B cell (primary cell): Measurements from ENCODE around the gene ABCB4. TPM values are rescaled to one million over a fixed set of nuclear protein-coding genes. Genes with fewer than 3 reads are reported as not detected.

Experiments
- ATAC-seq: fragments of 200-7000 bp; cut with Tn5 transposase; one replicate; pipeline ENCODE4 v1.10.0; 2021; ENCODE audit warnings: low read depth, mild to moderate bottlenecking, moderate number of reproducible peaks, moderate library complexity
- CTCF ChIA-PET: fragments of 350-600 bp; sonication (Branson Sonifier 250); formaldehyde crosslinking; loops from one replicate; lab custom pipeline; 2021; ENCODE audit warnings: antibody characterized with exemption, inconsistent platforms; lab: Charles Lee
- POLR2A ChIA-PET: fragments of 350-600 bp; sonication (Branson Sonifier 250); formaldehyde crosslinking; loops from one replicate; lab custom pipeline; 2021; ENCODE audit warnings: antibody characterized with exemption; lab: Charles Lee
- DNase-seq: peaks from one replicate; pipeline ENCODE4 v3.0.0; 2013
- H2AFZ ChIP-seq: 2 replicates; pipeline ENCODE4 v1.6.1; 2012; ENCODE audit warnings: mild to moderate bottlenecking, low read depth, low read length; ENCODE audit not compliant: insufficient read depth, poor library complexity, severe bottlenecking
- H3K27ac ChIP-seq, 2 donors: 1 replicate in 1 of 2; 2 replicates in 1 of 2; pipeline ENCODE4 v1.5.1; 2012 to 2013; ENCODE audit warnings: low read length in 2 of 2, mild to moderate bottlenecking in 2 of 2, moderate library complexity in 1 of 2
- H3K27me3 ChIP-seq, 4 experiments: fragments of 200-600 bp in 1 of 4; sonication (generic) in 1 of 4; replicated peaks in 1 of 4; 1 replicate in 2 of 4; 2 replicates in 2 of 4; pipeline versions ENCODE4 v1.6.1 to v1.7.0; 2013 to 2016; ENCODE audit warnings: low read length in 3 of 4, mild to moderate bottlenecking in 2 of 4, mixed read lengths in 1 of 4, moderate library complexity in 1 of 4; ENCODE audit not compliant: insufficient read depth in 4 of 4, control insufficient read depth in 3 of 4; ENCODE audit errors: control extremely low read depth in 1 of 4
- H3K36me3 ChIP-seq, 2 experiments: replicated peaks in 1 of 2; 1 replicate in 1 of 2; 2 replicates in 1 of 2; pipeline versions ENCODE4 v1.6.1 to v1.7.1; 2013; ENCODE audit warnings: low read length in 1 of 2; ENCODE audit not compliant: insufficient read depth in 2 of 2, control insufficient read depth in 1 of 2; ENCODE audit errors: control extremely low read depth in 1 of 2, extremely low read depth in 1 of 2
- H3K4me1 ChIP-seq, 2 donors: fragments of 200-600 bp in 1 of 2; sonication (generic) in 1 of 2; 1 replicate in 1 of 2; 2 replicates in 1 of 2; pipeline versions ENCODE4 v1.5.1 to v1.6.1; 2013 to 2017; ENCODE audit warnings: low read length in 2 of 2; ENCODE audit not compliant: control insufficient read depth in 2 of 2, insufficient read depth in 2 of 2
- H3K4me2 ChIP-seq: replicated peaks from 2 replicates; pipeline ENCODE3; 2012; ENCODE audit warnings: mild to moderate bottlenecking, low read depth, low read length; ENCODE audit not compliant: poor library complexity, severe bottlenecking
- H3K4me3 ChIP-seq, 5 experiments: fragments of 200-600 bp in 1 of 5; sonication (generic) in 1 of 5; 1 replicate in 3 of 5; 2 replicates in 2 of 5; pipeline versions ENCODE4 v1.5.1 to v1.7.0; 2011 to 2016; ENCODE audit warnings: low read length in 4 of 5, mild to moderate bottlenecking in 4 of 5, low read depth in 2 of 5, control low read depth in 1 of 5, moderate library complexity in 1 of 5; ENCODE audit not compliant: insufficient read depth in 1 of 5; ENCODE audit errors: control extremely low read depth in 1 of 5, extremely low read depth in 1 of 5
- H3K79me2 ChIP-seq: fragments of 200-600 bp; sonication (generic); one replicate; pipeline ENCODE4 v1.6.0; 2016; ENCODE audit warnings: low read length; ENCODE audit not compliant: control insufficient read depth, insufficient read depth
- H3K9ac ChIP-seq: fragments of 200-600 bp; sonication (generic); 2 replicates; pipeline ENCODE4 v1.6.1; 2017; ENCODE audit warnings: mild to moderate bottlenecking, low read length, moderate library complexity
- H3K9me3 ChIP-seq, 3 donors: one replicate each; pipeline versions ENCODE4 v1.6.1 to v1.7.1; 2013; ENCODE audit warnings: low read length in 2 of 3; ENCODE audit not compliant: control insufficient read depth in 2 of 3, insufficient read depth in 1 of 3; ENCODE audit errors: control extremely low read depth in 1 of 3
- H4K20me1 ChIP-seq: 2 replicates; pipeline ENCODE4 v1.6.0; 2012; ENCODE audit warnings: mild to moderate bottlenecking, low read length; ENCODE audit not compliant: insufficient read depth, control insufficient read depth, poor library complexity, severe bottlenecking
- H3K27ac Mint-ChIP-seq: one replicate; pipeline ENCODE4 v1.8.0; 2021; ENCODE audit warnings: mixed read lengths
- H3K27me3 Mint-ChIP-seq: one replicate; pipeline ENCODE4 v1.8.0; 2021; ENCODE audit warnings: mixed read lengths
- H3K4me1 Mint-ChIP-seq: one replicate; pipeline ENCODE4 v1.8.0; 2021; ENCODE audit warnings: mixed read lengths
- H3K4me3 Mint-ChIP-seq: one replicate; pipeline ENCODE4 v1.8.0; 2021; ENCODE audit warnings: mixed read lengths
- H3K9me3 Mint-ChIP-seq: one replicate; pipeline ENCODE4 v1.8.0; 2022; ENCODE audit warnings: mixed read lengths; ENCODE audit not compliant: insufficient read depth
- CTCF ChIP-seq: fragments of 200-600 bp; IDR thresholded peaks from one replicate; pipeline ENCODE4 v1.8.0; 2022; ENCODE audit warnings: antibody characterized with exemption, mild to moderate bottlenecking
- EZH2 ChIP-seq: IDR thresholded peaks from 2 replicates; pipeline ENCODE4 v1.6.1; 2012; ENCODE audit warnings: borderline replicate concordance, low read depth, mild to moderate bottlenecking, moderate library complexity, low read length; ENCODE audit not compliant: insufficient read depth, poor library complexity, severe bottlenecking
- whole genome bisulfite sequencing: methylation state at CpG from one replicate; pipeline ENCODE4 v1.1.5; 2013; ENCODE audit warnings: missing lambda C conversion rate; ENCODE audit not compliant: insufficient coverage; 5-methylcytosine and 5-hydroxymethylcytosine counted together
- intact Hi-C: fragments of 100-400 bp; cut with micrococcal nuclease; formaldehyde crosslinking; loops from one replicate; pipeline ENCODE4 v1.10.0; 2022
- polyA plus RNA-seq: library from polyadenylated mRNA; depleted of rRNA; stranded (reverse); fragments of >200 nt; gene quantifications from 2 replicates; pipeline ENCODE4 v1.2.3, GENCODE V29; 2012
- total RNA-seq, 2 donors: library from RNA; stranded (reverse); fragments of 120-200 nt in 1 of 2; gene quantifications; 1 replicate in 1 of 2; 2 replicates in 1 of 2; pipeline versions ENCODE4 v1.2.3 to v1.2.4, GENCODE V29; 2013 to 2022

The ABCB4 gene
- total and polyA plus RNA-seq, 2 donors (not counting 1 experiment from before 2014, with no cell fraction given), result 16.6 to 40.0 TPM

GRCh38 chr7:87482115-87482514, 6.6 kb upstream of the ABCB4 start:
- ChIA-PET CTCF (no interaction called here), POLR2A (no interaction called here)
- H3K79me2 ChIP-seq, result peaks cover 4% of the 10 kb centered on the region
- Mint-ChIP-seq H3K27ac (no peak overlapping the region), H3K4me1 (peaks cover 11% of the 10 kb centered on the region), H3K27me3 (no peaks in the 10 kb centered on the region), H3K4me3 (no peak overlapping the region), H3K9me3 (no peaks in the 10 kb centered on the region)
- no peak overlapping the region for H2AFZ ChIP-seq
- H3K4me1 ChIP-seq, result peaks cover 3 to 6% of the 10 kb centered on the region in 2 donors
- H3K4me2 ChIP-seq, result no peak overlapping the region
- DNase-seq, result no peak
- no peaks in the 10 kb centered on the region for H3K36me3 ChIP-seq
- no peak overlapping the region for H3K27ac ChIP-seq
- no peak overlapping the region for H3K4me3 ChIP-seq
- no CpG with 5 or more reads among the region's 3 CpGs for WGBS
- no peak for ATAC-seq
- H3K9me3 ChIP-seq, result no peaks in the 10 kb centered on the region
- H4K20me1 ChIP-seq, result no peaks in the 10 kb centered on the region
- TF ChIP-seq EZH2 (no peak), CTCF (no peak)
- intact Hi-C loops, result no loop called here
- H3K9ac ChIP-seq, result no peak overlapping the region
- H3K27me3 ChIP-seq, result no peaks in the 10 kb centered on the region

- H3K27ac Mint-ChIP-seq, result no peak overlapping the region
- Histone ChIP-seq H4K20me1 (no peaks in the 10 kb centered on the region), H3K27me3 (no peaks in the 10 kb centered on the region), H3K36me3 (no peaks in the 10 kb centered on the region), H3K4me3 (no peak overlapping the region), H2AFZ (no peak overlapping the region), H3K9ac (no peak overlapping the region), H3K4me2 (no peak overlapping the region), H3K9me3 (no peaks in the 10 kb centered on the region), H3K27ac (no peak overlapping the region), H3K79me2 (peaks cover 11% of the 10 kb centered on the region), H3K4me1 (peaks cover 15 to 20% of the 10 kb centered on the region in 2 donors)
- H3K27me3 Mint-ChIP-seq, result no peaks in the 10 kb centered on the region
- no peak for DNase-seq
- H3K4me3 Mint-ChIP-seq, result no peak overlapping the region
- WGBS, result 100% methylated on average over 1 of the region's 2 CpGs
- H3K4me1 Mint-ChIP-seq, result peaks cover 22% of the 10 kb centered on the region
- no peak for ATAC-seq
- intact Hi-C loops, result no loop called here
- no peaks in the 10 kb centered on the region for H3K9me3 Mint-ChIP-seq
- TF ChIP-seq EZH2 (no peak), CTCF (no peak)
- POLR2A ChIA-PET, result no interaction called here
- CTCF ChIA-PET, result interaction anchor here (0.7 kb wide), 1 partner anchor 25 kb away, joined by 3 read pairs; no protein-coding TSS in a partner anchor
These were observed 4.9 kb upstream of the ABCB4 start for GRCh38 chr7:87480386-87480785.
